Measurements from ENCODE around the gene LRRC49. TPM values are rescaled to one million over a fixed set of nuclear protein-coding genes. Genes with fewer than 3 reads are reported as not detected.

Gene LRRC49
- polyA plus RNA-seq, 3 donors, result 17.0 to 20.3 (median 19.1) TPM

DNA sequence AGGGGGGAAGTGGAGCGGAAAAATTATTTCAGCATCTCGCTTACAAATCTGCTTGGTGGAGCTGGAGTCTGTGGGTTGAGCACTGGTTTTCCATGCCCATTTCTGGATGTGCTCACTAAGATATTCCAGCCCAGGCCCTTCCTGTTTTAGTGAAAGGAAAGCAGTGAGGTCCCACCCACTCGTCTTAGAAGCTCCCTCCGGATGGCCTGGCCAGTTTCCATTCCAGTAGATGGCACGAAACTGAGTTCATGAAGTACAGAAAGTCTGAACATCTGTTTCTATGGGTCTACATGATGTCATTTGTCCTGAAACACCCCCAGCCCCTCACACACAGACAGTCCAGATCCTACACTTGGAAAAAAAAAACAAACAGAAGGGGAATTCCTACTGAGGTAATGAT, 190.7 kb downstream of the LRRC49 start:
- DNase-seq (ENCODE audit: low read depth in 3 of 3, low spot score in 2 of 3), result no peak

DNA sequence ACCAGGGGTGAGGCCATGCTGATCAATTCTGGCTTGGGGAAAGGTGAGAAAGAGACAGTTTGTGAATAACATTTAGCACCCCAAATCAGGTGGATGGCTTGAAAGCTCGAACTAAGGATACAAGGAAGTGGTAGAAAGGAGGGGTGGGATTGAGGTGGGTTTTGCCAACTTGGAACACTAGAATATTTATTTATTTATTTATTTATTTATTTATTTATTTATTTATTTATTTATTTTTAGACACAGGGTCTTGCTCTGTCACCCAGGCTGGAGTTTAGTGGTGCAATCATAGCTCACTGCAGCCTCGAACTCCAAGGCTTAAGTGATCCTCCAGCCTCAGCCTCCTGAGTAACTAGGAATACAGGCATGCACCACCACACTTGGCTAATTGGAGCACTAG, 191.6 kb downstream of the LRRC49 start:
- no peak for DNase-seq (ENCODE audit: low read depth in 3 of 3, low spot score in 2 of 3)

DNA sequence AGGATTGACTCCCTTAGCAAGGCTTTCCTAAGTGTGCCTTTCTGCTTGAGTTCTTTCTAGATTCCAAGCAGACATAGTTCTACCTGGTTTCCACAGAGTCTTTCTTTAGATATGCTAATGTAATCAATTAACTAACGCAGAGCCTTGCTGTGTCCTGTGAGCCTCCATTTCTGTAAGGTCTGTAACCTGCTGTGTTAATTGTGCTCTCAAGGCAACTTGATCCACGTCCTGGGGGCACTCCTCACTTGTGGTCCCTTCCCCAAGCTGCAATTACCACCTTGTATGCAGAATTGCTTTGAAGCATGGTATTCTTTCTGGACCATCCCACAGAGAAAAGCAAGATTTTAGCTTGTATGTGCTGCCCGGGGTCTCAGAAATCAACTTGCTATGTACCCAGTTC, 193.2 kb downstream of the LRRC49 start:
- no peak for DNase-seq (ENCODE audit: low read depth in 3 of 3, low spot score in 2 of 3)

- DNase-seq (ENCODE audit: low read depth in 3 of 3, low spot score in 2 of 3), result no peak
Observed at GRCh38 chr15:71088155-71088554, 195.5 kb downstream of the LRRC49 start.

GRCh38 chr15:71088683-71089082, 196.1 kb downstream of the LRRC49 start:
- DNase-seq (ENCODE audit: low read depth in 3 of 3, low spot score in 2 of 3), result no peak

- DNase-seq (ENCODE audit: low read depth in 3 of 3, low spot score in 2 of 3), result no peak
Observed at GRCh38 chr15:71089801-71090200, 197.2 kb downstream of the LRRC49 start.

DNA sequence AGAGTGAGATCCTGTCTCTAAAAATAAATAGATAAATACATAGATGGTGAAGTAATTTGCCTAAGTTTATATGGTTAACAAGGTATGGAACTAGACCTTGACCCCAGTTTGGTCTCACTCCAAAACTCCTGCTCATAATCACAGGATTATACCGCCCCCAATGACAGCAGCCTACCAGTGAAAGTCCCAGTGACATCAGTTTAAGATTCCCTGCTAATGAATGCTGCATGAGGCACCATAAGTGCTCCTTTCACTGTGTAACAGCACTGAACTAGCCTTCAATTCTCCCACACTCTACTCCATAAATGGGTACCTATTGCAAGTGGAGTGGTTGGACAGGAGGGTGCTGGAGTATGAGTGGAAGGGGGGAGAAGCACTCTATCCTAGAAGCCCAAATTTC, 199.0 kb downstream of the LRRC49 start:
- no peak for DNase-seq (ENCODE audit: low read depth in 3 of 3, low spot score in 2 of 3)

DNA sequence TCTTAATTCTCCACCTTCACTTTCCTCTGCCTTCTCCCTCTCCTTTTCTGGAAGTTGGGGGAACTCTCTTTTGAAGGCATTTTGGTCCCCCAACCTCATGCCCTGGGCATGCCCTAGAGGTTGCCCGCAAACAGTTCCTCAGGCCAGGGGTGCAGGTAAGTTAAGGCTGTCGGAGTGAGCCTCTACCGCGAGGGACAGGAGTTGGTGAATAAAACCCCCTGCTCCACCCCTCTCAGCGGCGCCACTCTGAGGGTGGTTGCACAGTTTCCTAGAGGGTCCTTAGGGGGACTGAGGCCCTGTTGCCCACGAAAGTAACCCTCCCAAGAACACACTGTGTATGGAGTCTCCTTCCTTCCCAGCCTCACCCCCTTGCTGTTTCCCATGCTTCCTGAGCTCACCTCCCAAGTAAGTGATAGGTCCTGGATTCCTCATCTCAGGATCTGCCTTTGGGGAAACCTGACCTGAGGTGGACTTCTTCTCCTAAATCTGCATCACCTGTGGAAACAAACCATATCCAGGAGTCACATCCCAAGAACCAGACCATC, 199.5 kb downstream of the LRRC49 start:
- no peak for DNase-seq (ENCODE audit: low read depth in 3 of 3, low spot score in 2 of 3)

GRCh38 chr15:71093054-71094024, 200.7 kb downstream of the LRRC49 start:
- no peak for DNase-seq (ENCODE audit: low read depth in 3 of 3, low spot score in 2 of 3)

GRCh38 chr15:71094137-71094536, 201.5 kb downstream of the LRRC49 start:
- no peak for DNase-seq (ENCODE audit: low read depth in 3 of 3, low spot score in 2 of 3)

GRCh38 chr15:71096676-71097075, 204.1 kb downstream of the LRRC49 start:
- DNase-seq (ENCODE audit: low read depth in 3 of 3, low spot score in 2 of 3), result no peak

DNA sequence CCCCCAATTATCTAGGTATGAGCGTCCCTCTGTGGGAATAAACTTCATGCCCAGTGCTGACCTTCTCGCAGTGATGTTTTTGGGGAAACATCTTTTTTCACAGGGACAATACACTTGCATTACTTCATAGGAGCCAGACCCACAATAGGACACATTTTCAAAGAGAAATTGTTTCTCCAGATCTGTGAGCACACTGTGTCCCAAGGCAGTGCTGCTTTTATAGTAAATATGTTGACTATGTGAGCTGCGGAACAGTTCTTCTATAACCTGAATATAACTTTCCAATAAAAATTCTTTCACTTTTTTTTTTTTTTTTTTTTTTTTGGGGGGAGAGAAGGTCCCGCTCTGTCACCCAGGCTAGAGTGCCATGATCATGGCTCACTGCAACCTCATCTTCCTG, 205.3 kb downstream of the LRRC49 start:
- no peak for DNase-seq (ENCODE audit: low read depth in 3 of 3, low spot score in 2 of 3)

- no peak for DNase-seq (ENCODE audit: low read depth in 3 of 3, low spot score in 2 of 3)
Observed at GRCh38 chr15:71098920-71099319, 206.3 kb downstream of the LRRC49 start.

Other genes with a start within 250 kb of the LRRC49 start
- 100 to 1,000 TPM in 2 of 3 donors, 10 to 100 TPM in 1; 98.9 to 112 (median 105) TPM for gene UACA, start 129.3 kb upstream of the LRRC49 start, polyA plus RNA-seq (ENCODE audit: insufficient read length in 3 of 3)
- gene LARP6, start 38.7 kb upstream of the LRRC49 start, polyA plus RNA-seq (ENCODE audit: insufficient read length in 3 of 3), result 10 to 100 TPM; 15.0 to 18.7 (median 18.2) TPM
- gene THAP10, start 393 bp upstream of the LRRC49 start, polyA plus RNA-seq (ENCODE audit: insufficient read length in 3 of 3), result 10 to 100 TPM in 1 of 3 donors, 1 to 10 TPM in 2; 9.4 to 10.4 (median 9.6) TPM
- 10 to 100 TPM; 31.9 to 39.4 (median 33.2) TPM for gene THSD4, start 222.6 kb downstream of the LRRC49 start, polyA plus RNA-seq (ENCODE audit: insufficient read length in 3 of 3)